GM18873 (cell line): Measurements from ENCODE around the gene EEIG2.

Experiments
- ATAC-seq: cut with Tn5 transposase; IDR thresholded peaks from one replicate; pipeline ENCODE4 v1.9.1; 2021; ENCODE audit warnings: mild to moderate bottlenecking, moderate library complexity, moderate number of reproducible peaks; ENCODE audit not compliant: unreplicated experiment, low FRiP score

EEIG2 gene

DNA sequence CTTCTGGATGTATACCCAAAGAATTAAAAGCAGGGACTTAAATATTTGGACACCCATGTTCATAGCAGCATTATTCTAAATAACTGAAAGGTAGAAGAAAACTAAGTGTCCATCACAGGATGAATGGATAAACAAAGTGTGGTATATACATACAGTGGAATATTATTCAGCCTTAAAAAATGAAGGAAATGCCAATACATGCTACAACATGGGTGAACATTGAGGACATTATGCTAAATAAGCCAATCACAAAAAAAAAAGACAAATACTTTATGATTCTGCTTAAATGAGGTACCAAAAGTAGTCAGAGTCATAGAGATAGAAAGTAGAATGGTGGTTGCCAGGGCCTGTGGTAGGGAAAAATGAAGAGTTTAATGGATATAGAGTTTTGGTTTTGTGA, 14.1 kb downstream of the EEIG2 start:
- ATAC-seq, result no peak

GRCh38 chr1:108575375-108575774, 15.5 kb downstream of the EEIG2 start:
- no peak for ATAC-seq

DNA sequence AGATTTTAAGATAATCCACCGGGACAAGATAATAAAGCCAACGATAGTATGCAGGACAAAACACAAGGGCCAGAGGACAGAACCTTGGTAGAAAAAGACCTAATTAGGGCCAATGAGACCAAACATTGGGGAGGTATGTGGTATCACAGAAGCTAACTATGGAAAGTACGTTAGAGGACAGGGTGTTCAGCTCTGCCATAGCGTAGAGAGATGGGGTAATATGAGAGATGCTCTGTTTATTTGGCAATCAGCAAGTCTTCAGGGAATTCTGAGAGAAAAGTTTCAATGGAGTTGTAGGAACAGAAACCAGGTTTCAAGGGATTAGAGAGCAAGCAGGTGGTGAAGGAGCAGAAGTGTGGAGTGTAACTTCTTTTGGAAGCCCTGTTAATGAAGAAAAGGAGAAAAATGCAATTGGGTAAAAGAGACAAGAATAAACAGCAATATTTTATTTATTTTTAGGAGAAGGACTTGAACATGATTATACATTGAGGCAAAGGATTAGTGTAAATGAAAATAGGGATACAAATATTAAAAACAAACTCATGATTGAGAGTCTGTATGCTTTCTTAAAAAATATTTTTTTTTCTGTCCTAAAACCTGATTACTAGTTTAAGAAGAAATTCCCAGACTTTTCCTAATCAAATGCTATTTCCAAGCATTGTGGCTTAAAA, 24.0 kb downstream of the EEIG2 start:
- ATAC-seq, result no peak

- ATAC-seq, result no peak
Measured at GRCh38 chr1:108584428-108584856, 24.5 kb downstream of the EEIG2 start.

GRCh38 chr1:108585313-108585712, 25.4 kb downstream of the EEIG2 start:
- no peak for ATAC-seq

DNA sequence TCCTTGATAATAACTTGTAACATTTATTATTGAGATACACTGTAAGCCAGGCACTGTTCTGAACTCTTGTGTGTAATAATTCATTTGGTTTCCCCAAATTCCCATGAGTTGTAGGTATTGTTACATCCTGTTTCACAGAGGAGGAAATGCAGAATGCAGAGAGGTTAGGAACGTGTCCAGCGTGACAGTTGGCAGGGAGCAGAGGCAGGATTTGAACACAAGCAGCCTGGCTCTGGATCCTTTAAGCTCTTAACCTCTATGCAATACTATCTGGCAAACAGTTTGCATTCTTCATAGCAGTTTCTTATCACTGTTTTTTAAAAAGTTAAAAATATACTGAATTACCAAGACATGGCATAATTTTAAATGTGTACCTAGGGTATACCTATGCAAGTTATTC, 30.5 kb downstream of the EEIG2 start:
- no peak for ATAC-seq

DNA sequence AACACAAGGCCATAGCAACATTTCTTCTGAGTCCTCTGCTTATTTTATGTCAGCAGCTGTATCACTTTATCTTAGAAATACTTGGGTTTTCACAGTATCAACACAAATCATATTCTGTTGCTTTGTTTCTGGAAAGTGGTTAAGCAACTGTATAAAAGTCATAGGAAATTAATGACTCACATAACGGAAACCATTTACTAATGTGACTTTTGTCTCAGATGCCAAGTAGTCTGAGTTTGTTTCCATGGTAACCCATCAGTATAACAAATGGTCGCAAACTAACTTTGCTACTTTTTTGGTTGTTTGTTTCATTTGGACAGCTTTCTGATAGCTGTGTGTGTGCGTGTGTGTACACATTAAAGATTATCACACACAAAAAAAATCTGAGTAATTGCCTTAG, 31.1 kb downstream of the EEIG2 start:
- ATAC-seq, result no peak

DNA sequence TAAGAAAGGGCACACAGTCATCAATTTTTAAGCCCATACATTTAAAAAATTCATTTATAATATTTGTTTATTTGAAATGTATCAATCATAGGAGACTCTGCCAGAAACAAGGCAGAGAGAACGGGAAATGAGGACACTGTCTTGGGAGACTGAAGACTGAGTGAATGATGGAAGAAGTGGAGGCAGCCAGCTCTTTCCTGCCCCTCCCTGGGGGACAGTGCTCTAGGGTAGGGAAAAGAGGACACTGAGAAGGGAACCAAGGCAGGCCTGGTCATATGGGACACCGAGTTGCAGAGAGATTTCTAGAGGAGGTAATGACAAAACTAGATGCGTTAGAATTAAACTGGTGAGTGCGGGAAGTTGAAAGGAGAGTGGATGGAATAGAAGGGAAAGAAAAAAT, 31.6 kb downstream of the EEIG2 start:
- no peak for ATAC-seq

DNA sequence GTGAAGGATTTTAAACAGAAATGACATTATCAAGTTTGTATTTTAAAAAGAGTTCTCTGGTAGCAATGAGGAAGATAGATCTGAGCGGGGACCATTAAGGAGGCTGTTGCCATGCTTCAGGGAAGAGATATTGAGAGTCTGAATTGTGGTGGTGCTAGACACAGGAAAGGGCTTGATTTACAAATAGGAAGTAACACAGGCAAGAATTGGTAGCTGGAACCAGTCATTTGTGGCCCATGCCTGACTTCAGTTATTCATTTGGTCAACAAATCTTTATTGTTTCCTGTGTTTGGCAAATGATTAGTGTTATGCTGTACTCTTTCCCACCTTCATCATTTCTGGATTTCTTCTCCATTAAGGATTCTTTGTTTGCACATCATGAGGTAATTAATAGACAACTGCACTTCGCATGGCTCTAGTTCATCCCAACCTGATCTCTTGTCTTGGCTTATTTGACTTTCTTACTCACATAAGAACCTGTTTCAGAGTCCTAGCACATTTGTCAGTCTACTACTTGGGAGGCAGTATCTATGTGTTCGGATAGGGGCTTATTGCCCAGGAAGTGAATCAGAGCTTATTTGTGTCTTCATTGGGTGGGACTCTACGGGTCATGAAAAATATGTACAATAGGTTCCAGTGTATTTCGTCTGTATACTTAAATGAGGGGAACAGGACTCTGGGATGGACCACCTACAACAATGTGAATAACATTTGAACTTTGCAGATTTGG, 32.3 kb downstream of the EEIG2 start:
- ATAC-seq, result no peak

DNA sequence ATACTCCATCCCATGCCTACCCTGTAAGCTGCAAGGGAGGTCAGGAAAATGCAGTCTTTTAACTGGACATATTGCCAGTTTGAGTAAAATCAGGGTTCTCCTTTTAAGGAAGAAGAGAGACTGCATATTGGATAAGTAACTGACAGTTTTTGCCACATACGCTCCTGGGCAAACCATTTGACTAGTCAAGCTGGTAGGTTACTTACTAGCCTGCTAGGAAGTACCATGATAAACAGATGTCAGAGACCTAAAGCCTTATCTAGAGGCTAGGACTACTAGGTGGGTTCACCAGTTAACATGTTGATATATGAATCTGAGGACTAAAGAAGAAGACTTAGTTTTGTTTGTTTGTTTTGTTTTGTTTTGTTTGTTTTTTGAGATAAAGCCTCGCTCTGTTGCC, 33.5 kb downstream of the EEIG2 start:
- no peak for ATAC-seq

GRCh38 chr1:108595507-108595906, 35.6 kb downstream of the EEIG2 start:
- ATAC-seq, result no peak

DNA sequence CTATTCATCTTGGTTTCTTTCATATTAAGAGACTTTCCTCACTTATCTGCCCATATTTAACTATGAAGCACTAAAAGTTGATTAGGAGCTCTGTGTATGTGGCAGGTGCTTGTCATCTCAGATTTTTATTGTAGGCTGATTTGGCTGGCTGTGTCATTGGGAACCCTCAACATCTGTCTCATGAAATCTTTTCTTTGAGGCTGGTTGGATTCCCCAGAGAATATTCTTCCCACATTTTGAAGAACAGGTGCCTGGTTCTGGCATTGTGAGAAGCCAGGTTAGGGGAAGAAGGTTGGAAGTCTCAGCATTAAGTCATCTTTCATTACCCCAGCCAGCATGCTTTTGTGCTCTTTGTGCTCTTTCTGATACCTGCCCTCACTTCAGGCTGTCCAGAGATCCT, 37.1 kb downstream of the EEIG2 start:
- no peak for ATAC-seq

DNA sequence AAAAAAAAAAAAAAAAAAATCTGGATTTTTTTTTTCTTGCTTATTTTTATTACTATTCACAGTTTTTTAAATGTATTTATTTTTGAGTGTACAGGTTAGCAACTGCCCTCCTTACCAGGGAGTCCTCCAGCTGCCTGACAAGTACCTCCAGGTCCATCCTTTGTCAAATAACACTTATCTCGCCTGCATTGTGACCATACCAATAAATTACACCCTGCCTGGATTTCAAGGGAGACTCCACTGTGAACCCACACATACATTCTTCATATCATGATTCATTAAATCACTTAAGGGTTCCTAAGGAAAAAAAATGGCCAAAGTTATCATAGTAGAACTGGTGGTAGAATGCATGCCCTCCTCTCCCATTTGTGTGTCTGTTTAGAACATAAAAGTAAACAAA, 38.4 kb downstream of the EEIG2 start:
- no peak for ATAC-seq

DNA sequence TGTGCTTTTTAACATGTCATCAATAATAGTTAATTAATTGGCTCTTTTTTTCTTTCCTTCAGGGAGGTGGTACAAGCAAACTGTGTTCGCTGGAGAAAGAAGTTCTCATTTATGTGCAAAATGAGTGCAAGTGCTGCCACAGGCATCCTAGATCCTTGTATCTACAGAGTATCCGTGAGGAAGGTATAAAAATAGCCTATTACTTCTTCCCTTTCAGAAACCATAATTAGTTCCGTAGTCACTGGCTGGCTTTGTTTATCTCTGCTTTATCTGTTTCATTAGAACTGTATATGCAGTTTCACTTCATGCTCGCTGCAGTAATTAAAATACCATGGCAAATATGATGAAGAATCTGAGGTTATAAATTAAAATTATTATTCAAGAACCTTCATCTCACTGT, 40.6 kb downstream of the EEIG2 start:
- ATAC-seq, result no peak

GRCh38 chr1:108601708-108602410, 42.0 kb downstream of the EEIG2 start:
- ATAC-seq, result no peak

DNA sequence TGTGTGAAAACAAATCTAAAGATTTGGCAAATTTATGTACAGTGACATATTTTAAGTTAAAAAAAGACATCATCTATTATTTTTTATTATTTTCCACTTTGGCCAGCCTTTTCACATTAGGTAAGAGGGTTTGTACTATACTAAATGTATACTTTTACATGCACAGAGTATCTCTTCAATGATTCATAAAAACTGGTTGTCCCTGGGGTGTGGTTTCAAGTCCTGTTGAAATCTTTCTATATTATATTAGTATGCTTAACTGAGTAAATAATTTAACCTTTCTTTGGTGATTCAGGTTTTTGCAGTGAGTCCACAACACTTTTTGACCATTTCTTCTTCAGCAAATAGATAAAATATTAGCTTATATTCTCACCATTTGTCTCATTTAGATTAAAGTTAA, 45.7 kb downstream of the EEIG2 start:
- ATAC-seq, result no peak

- no peak for ATAC-seq
Measured at GRCh38 chr1:108606478-108606877, 46.6 kb downstream of the EEIG2 start.

GRCh38 chr1:108609483-108610049, 49.7 kb downstream of the EEIG2 start:
- no peak for ATAC-seq
